Measurements from ENCODE around the gene ABCC8.

GRCh38 chr11:17477361-17477760 lies 716 bp upstream of the ABCC8 start:
- TF ChIP-seq GATA2 (IDR thresholded peaks at IDR 0.05; ENCODE audit: low read depth, low read length) (no peak), GATA3 (IDR thresholded peaks at IDR 0.05; ENCODE audit: low read depth, low read length) (no peak)
